ENCODE results near the gene LCNL1.

LCNL1 gene

GRCh38 chr9:136977223-136977622, 5.6 kb upstream of the LCNL1 start, which contains the start of gene PTGDS:
Gene PTGDS (plus strand): TSS chr9:136977504. CDS start chr9:136977579, 75 bp downstream.
- DNase-seq, result no peak

GRCh38 chr9:136977649-136978072, 5.1 kb upstream of the LCNL1 start:
- no peak for DNase-seq

- no peak for DNase-seq
Observed at GRCh38 chr9:136978073-136978864, 4.5 kb upstream of the LCNL1 start.

GRCh38 chr9:136978865-136979544, 3.8 kb upstream of the LCNL1 start:
- no peak for DNase-seq

- DNase-seq, result no peak
Observed at GRCh38 chr9:136979769-136980587, 2.8 kb upstream of the LCNL1 start.

- no peak for DNase-seq
Observed at GRCh38 chr9:136980669-136981478, 1.9 kb upstream of the LCNL1 start.

GRCh38 chr9:136981588-136982231, 1.1 kb upstream of the LCNL1 start:
- DNase-seq, result no peak

- DNase-seq, result no peak
Observed at GRCh38 chr9:136983167-136983566, 374 bp downstream of the LCNL1 start.

GRCh38 chr9:136983656-136984314, 992 bp downstream of the LCNL1 start:
- no peak for DNase-seq

- no peak for DNase-seq
Observed at GRCh38 chr9:136984464-136985026, 1.8 kb downstream of the LCNL1 start.

GRCh38 chr9:136985027-136985602, 2.3 kb downstream of the LCNL1 start:
- no peak for DNase-seq

GRCh38 chr9:136985853-136986252, 3.1 kb downstream of the LCNL1 start:
- no peak for DNase-seq

- no peak for DNase-seq
Observed at GRCh38 chr9:136988872-136989271, 6.1 kb downstream of the LCNL1 start.

GRCh38 chr9:136990242-136990911, 7.6 kb downstream of the LCNL1 start:
- DNase-seq, result no peak

GRCh38 chr9:136991993-136992818, 9.4 kb downstream of the LCNL1 start, which contains the start of gene PAXX:
Gene PAXX (plus strand): TSS chr9:136992422. CDS start chr9:136992444, 22 bp downstream.
- no peak for DNase-seq

- DNase-seq, result no peak
Observed at GRCh38 chr9:136992819-136993369, 10.1 kb downstream of the LCNL1 start.

- no peak for DNase-seq
Observed at GRCh38 chr9:136994180-136994887, 11.5 kb downstream of the LCNL1 start.

GRCh38 chr9:136994888-136995230, 12.1 kb downstream of the LCNL1 start:
- DNase-seq, result no peak

Data from SIG-M5 (cell line).